SK-N-SH treated with all-trans-retinoic acid at 6 μM for 48 hours (cell line): ENCODE measurements around the gene RXRA.

Experiments used
- ARNTL ChIP-seq: fragments of 450-650 bp; formaldehyde crosslinking; IDR thresholded peaks from 2 replicates; pipeline ENCODE4 v1.5.0; 2020; ENCODE audit warnings: low read depth, mild to moderate bottlenecking, moderate library complexity, borderline replicate concordance
- ESRRG ChIP-seq: fragments of 250-450 bp; sonication (Bioruptor Pico); IDR thresholded peaks from 2 replicates; pipeline ENCODE4 v1.6.1; 2021; ENCODE audit warnings: mild to moderate bottlenecking
- ISL1 ChIP-seq: fragments of 250-450 bp; sonication (Bioruptor Pico); IDR thresholded peaks from 2 replicates; pipeline ENCODE4 v2.1.2; 2022; ENCODE audit warnings: mild to moderate bottlenecking, moderate library complexity
- PATZ1 ChIP-seq: fragments of 250-450 bp; sonication (Bioruptor Pico); IDR thresholded peaks from 2 replicates; pipeline ENCODE4 v1.8.0; 2020; ENCODE audit warnings: mild to moderate bottlenecking, moderate library complexity, borderline replicate concordance
- ZFP3 ChIP-seq: fragments of 250-450 bp; sonication (Bioruptor Pico); IDR thresholded peaks from 2 replicates; pipeline ENCODE4 v1.5.0; 2020; ENCODE audit warnings: mild to moderate bottlenecking, moderate library complexity

DNA sequence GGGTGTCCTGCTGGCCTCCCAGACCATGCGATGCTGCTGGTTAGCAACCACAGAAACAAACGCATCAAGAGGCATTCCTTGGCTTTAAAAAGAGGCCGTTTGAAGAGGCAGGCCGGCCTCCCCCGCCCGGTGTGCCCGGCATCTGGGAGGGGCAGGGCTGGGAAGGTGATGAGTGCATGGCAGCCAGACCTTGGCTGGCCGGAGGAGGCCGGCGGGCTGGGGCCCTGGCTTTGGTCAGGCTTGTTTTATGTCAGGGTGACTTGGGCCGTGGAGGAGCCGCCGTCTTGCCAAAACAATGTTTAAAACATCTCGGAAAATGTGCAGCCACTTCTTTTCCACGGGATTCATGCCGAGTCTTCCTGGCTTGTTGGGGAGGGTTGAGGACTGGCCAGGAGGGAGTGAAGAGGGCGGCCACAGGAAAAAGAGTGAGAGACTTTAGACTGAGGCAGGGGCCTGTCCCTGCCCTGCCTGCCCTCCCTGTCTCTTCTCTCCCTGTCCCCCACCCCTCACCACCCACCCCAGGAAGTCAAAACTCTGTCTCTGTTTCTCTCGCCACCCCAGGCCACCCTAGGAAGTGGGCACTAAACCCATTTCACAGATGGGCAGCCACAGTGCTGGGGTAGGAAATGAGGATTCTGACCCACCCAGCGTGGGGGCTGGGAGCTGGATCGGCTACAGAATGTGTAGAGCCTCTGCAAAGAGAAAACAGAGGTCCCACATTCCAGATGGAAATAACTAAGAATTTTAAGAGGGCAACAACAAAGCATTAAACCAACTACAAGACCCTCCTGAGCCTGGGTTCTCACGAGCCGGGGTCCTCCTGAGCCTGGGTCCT, 143.0 kb downstream of the RXRA start:
- TF ChIP-seq ARNTL (CRISPR knock-in tag) (no peak), ESRRG (CRISPR knock-in tag) (no peak), PATZ1 (CRISPR knock-in tag) (no peak), ISL1 (CRISPR knock-in tag) (no peak), ZFP3 (CRISPR knock-in tag) (no peak)
